ENCODE measurements around the gene DENND4A.

DNA sequence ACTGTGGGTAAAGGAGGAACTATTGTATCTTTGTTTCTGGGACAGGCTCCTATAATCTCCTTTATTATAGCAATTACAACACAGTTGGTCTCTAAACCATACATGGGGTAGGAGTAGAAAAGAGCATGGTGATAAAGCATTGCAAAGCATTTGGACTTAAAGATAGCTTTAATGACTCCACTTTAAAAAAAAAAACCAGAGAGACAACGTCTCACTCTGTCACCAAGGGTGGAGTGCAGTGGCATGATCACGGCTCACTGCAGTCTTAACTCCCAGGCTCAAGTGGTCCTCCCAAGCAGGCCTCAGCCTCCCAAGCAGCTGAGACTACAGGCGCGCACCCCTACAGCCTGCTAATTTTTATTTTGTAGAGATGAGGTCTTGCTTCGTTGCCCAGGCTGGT, 68.2 kb downstream of the DENND4A start:
- no peak for TF ChIP-seq GATA3 (IDR thresholded peaks at IDR 0.05; ENCODE audit: low read depth, low read length)
- TF ChIP-seq GATA2 (IDR thresholded peaks at IDR 0.05; ENCODE audit: low read depth, low read length) = no peak
